GM19240 (cell line): ENCODE results near the gene AKAP1.
"Not testable (repeated sequence)": the region's sequence is repeated elsewhere in the genome, so short reads cannot be mapped to it uniquely, and the experiment has no call there.

ENCODE experiments used
- DNase-seq: peaks from one replicate; pipeline ENCODE4 v3.0.0; 2011; ENCODE audit warnings: low spot score; ENCODE audit not compliant: insufficient read length

The AKAP1 gene

GRCh38 chr17:57073626-57074025 lies 11.4 kb upstream of the AKAP1 start:
- DNase-seq = no peak

GRCh38 chr17:57075193-57075592 lies 9.9 kb upstream of the AKAP1 start:
- no peak for DNase-seq

- DNase-seq = no peak
Observed at GRCh38 chr17:57075785-57076184, 9.3 kb upstream of the AKAP1 start.

- DNase-seq = no peak
Observed at GRCh38 chr17:57077000-57077399, 8.0 kb upstream of the AKAP1 start.

- DNase-seq = no peak
Observed at GRCh38 chr17:57078274-57078673, 6.8 kb upstream of the AKAP1 start.

- DNase-seq = no peak
Observed at GRCh38 chr17:57080718-57081117, 4.3 kb upstream of the AKAP1 start.

GRCh38 chr17:57082441-57082840 lies 2.6 kb upstream of the AKAP1 start:
- no peak for DNase-seq

GRCh38 chr17:57084361-57084801 lies 665 bp upstream of the AKAP1 start:
- no peak for DNase-seq

- no peak for DNase-seq
Observed at GRCh38 chr17:57085448-57086068, 512 bp downstream of the AKAP1 start.

- no peak for DNase-seq
Observed at GRCh38 chr17:57086069-57086930, 1.3 kb downstream of the AKAP1 start.

- no peak for DNase-seq
Observed at GRCh38 chr17:57088298-57088697, 3.3 kb downstream of the AKAP1 start.

- no peak for DNase-seq
Observed at GRCh38 chr17:57089391-57089790, 4.3 kb downstream of the AKAP1 start.

GRCh38 chr17:57090560-57091185 lies 5.6 kb downstream of the AKAP1 start:
- DNase-seq = no peak

GRCh38 chr17:57091186-57091618 lies 6.2 kb downstream of the AKAP1 start:
- DNase-seq = no peak

- no peak for DNase-seq
Observed at GRCh38 chr17:57092171-57092570, 7.1 kb downstream of the AKAP1 start.

- DNase-seq = no peak
Observed at GRCh38 chr17:57092779-57093178, 7.7 kb downstream of the AKAP1 start.

GRCh38 chr17:57096472-57097202 lies 11.6 kb downstream of the AKAP1 start:
- DNase-seq = no peak

GRCh38 chr17:57097832-57098421 lies 12.9 kb downstream of the AKAP1 start:
- DNase-seq = no peak

GRCh38 chr17:57099165-57099564 lies 14.1 kb downstream of the AKAP1 start:
- no peak for DNase-seq

GRCh38 chr17:57102122-57102521 lies 17.1 kb downstream of the AKAP1 start:
- DNase-seq = no peak

- DNase-seq = not testable (repeated sequence)
Observed at GRCh38 chr17:57102660-57103059, 17.6 kb downstream of the AKAP1 start.
